Osteoblast (primary cell): Measurements from ENCODE around the gene CDK10. TPM values are rescaled to one million over a fixed set of nuclear protein-coding genes. Genes with fewer than 3 reads are reported as not detected.

Experiments used
- DNase-seq: peaks from one replicate; pipeline ENCODE4 v3.0.0; 2011; ENCODE audit warnings: low spot score, mixed read lengths; ENCODE audit not compliant: insufficient read length; ENCODE audit errors: missing footprints
- H2AFZ ChIP-seq: 2 replicates; pipeline ENCODE4 v1.6.0; 2011; ENCODE audit warnings: mild to moderate bottlenecking, low read length
- H3K27ac ChIP-seq: 2 replicates; pipeline ENCODE4 v1.5.1; 2011; ENCODE audit warnings: mild to moderate bottlenecking, low read depth, low read length, moderate library complexity
- H3K27me3 ChIP-seq: 2 replicates; pipeline ENCODE4 v1.6.0; 2012; ENCODE audit warnings: mild to moderate bottlenecking, control low read depth, inconsistent platforms, low read length, moderate library complexity; ENCODE audit not compliant: insufficient read depth
- H3K36me3 ChIP-seq: 2 replicates; pipeline ENCODE4 v1.5.1; 2011; ENCODE audit warnings: mild to moderate bottlenecking, low read length, control low read depth, moderate library complexity; ENCODE audit not compliant: insufficient read depth
- H3K4me1 ChIP-seq: 2 replicates; pipeline ENCODE4 v1.5.1; 2011; ENCODE audit warnings: mild to moderate bottlenecking, low read length, control low read depth, moderate library complexity; ENCODE audit not compliant: insufficient read depth
- H3K4me2 ChIP-seq: 2 replicates; pipeline ENCODE4 v1.6.0; 2011; ENCODE audit warnings: mild to moderate bottlenecking, low read length; ENCODE audit not compliant: insufficient read depth
- H3K4me3 ChIP-seq: fragments of 200-600 bp; sonication (generic); 3 replicates; pipeline ENCODE4 v1.5.1; 2012; ENCODE audit warnings: mild to moderate bottlenecking, low read length, inconsistent platforms; ENCODE audit not compliant: insufficient read depth
- H3K79me2 ChIP-seq: 2 replicates; pipeline ENCODE4 v1.6.0; 2012; ENCODE audit warnings: mild to moderate bottlenecking, low read length, control low read depth, inconsistent platforms; ENCODE audit not compliant: insufficient read depth
- H3K9me3 ChIP-seq: 2 replicates; pipeline ENCODE4 v1.5.1; 2011; ENCODE audit warnings: low read depth, low read length, control low read depth
- H4K20me1 ChIP-seq: 2 replicates; pipeline ENCODE4 v1.6.0; 2012; ENCODE audit warnings: mild to moderate bottlenecking, low read length, control low read depth; ENCODE audit not compliant: insufficient read depth
- total RNA-seq: library from RNA; depleted of rRNA; stranded (reverse); fragments of >200 nt; gene quantifications from 2 replicates; pipeline ENCODE4 v1.2.3, GENCODE V29; 2012
- TF ChIP-seq, protein P1 (sequence below): IDR thresholded peaks from 2 replicates; pipeline ENCODE4 v1.5.1; 2011; ENCODE audit warnings: mild to moderate bottlenecking, low read depth, low read length, moderate library complexity; ENCODE audit errors: extremely low read depth

The CDK10 gene
- total RNA-seq, 1 donor: 37.6 TPM

DNA sequence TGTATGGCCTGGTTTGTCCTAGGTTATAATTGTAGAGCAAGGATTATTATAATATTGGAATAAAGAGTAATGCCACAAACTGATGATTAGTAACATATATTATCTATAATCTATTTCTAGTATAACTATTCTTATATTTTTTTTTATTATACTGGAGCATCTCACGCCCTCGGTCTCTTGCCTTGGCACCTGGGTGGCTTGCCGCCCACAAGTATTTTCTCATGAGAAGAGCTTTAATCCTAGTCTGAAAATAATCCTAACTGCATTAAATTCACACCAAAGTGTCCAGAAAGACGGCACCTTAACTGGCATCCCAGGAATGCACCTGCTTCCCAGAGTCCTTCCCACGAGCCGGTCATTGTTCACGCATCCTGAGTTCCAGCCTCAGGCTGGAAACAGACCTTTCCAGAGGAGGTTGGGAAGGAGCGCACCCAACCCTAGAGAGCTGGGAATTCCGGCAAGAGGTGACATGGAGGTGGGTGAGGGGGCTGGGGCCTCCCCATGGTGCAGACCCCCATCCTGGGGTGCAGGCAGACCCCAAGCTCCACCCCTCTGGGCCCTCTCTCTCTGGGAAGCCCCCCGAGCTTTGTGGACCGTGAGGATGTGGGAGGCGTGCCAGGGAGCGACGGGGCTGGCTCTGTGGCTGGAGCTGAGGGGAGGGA, 44.9 kb upstream of the CDK10 start:
- Histone ChIP-seq H3K27me3 (no peaks in the 10 kb centered on the region), H3K36me3 (peaks cover 16% of the 10 kb centered on the region), H3K9me3 (no peaks in the 10 kb centered on the region), H3K4me1 (peaks cover 7% of the 10 kb centered on the region), H2AFZ (no peak overlapping the region), H3K4me3 (no peak overlapping the region), H3K27ac (no peak overlapping the region), H3K79me2 (peaks cover 6% of the 10 kb centered on the region), H3K4me2 (peak overlapping the region; percentile 76), H4K20me1 (peaks cover 3% of the 10 kb centered on the region)
- peak; percentile 85 for DNase-seq
- TF ChIP-seq, protein P1, sequence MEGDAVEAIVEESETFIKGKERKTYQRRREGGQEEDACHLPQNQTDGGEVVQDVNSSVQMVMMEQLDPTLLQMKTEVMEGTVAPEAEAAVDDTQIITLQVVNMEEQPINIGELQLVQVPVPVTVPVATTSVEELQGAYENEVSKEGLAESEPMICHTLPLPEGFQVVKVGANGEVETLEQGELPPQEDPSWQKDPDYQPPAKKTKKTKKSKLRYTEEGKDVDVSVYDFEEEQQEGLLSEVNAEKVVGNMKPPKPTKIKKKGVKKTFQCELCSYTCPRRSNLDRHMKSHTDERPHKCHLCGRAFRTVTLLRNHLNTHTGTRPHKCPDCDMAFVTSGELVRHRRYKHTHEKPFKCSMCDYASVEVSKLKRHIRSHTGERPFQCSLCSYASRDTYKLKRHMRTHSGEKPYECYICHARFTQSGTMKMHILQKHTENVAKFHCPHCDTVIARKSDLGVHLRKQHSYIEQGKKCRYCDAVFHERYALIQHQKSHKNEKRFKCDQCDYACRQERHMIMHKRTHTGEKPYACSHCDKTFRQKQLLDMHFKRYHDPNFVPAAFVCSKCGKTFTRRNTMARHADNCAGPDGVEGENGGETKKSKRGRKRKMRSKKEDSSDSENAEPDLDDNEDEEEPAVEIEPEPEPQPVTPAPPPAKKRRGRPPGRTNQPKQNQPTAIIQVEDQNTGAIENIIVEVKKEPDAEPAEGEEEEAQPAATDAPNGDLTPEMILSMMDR: no peak

DNA sequence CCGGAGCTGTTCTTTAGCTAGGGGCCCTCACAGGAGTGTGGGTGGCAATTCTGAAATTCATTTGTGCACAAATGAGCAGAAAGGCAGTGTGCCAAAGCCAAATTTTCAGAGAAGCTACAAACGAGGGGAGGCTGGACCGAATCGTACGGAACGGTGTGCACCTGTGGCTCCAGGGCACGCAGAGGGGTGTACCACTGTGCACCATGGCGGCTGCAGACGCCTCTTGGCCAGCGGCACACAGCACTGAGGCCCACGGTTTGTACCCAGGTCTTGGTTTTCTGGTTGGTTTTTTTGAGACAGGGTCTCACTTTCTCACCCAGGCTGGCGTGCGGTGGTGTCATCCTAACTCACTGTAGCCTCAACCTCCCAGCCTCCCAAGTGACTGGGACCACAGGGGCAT, 43.9 kb upstream of the CDK10 start:
- Histone ChIP-seq H3K27ac (no peak overlapping the region), H3K79me2 (peaks cover 10% of the 10 kb centered on the region), H3K4me2 (no peak overlapping the region), H3K4me3 (no peak overlapping the region), H3K36me3 (peaks cover 22% of the 10 kb centered on the region), H3K4me1 (peaks cover 7% of the 10 kb centered on the region), H3K27me3 (no peaks in the 10 kb centered on the region), H4K20me1 (peaks cover 7% of the 10 kb centered on the region), H3K9me3 (no peaks in the 10 kb centered on the region), H2AFZ (no peak overlapping the region)
- DNase-seq: peak; percentile 58
- TF ChIP-seq, protein P1: no peak

DNA sequence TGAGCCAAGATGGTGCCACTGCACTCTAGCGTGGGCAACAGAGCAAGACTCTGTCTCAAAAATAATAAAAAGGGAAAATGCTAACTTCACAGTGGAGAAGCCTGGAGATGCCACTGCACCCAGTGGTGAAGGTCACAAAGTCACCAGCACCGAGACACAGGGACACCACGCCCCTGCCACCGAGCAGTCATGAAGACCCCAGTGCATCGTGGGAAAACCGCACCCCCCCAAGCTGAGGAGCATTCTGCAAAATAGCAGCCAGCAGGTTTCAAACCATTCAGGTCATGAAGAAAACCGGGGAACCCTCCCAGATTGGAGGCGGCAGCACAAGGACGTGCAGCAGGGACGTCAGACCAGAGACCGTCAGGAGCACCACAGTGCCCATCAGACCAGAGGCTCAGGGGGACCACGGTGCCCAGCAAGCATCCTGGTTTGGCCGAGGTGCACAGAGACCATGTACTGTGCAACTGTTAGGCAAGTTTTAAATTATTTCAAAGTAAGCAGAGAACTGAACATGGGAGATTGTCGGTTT, 42.7 kb upstream of the CDK10 start:
- Histone ChIP-seq H3K79me2 (peaks cover 10% of the 10 kb centered on the region), H3K9me3 (no peaks in the 10 kb centered on the region), H3K4me3 (no peak overlapping the region), H4K20me1 (peaks cover 7% of the 10 kb centered on the region), H3K4me1 (peaks cover 7% of the 10 kb centered on the region), H3K27ac (no peak overlapping the region), H3K36me3 (peaks cover 22% of the 10 kb centered on the region), H2AFZ (no peak overlapping the region), H3K27me3 (no peaks in the 10 kb centered on the region), H3K4me2 (no peak overlapping the region)
- TF ChIP-seq, protein P1: no peak
- DNase-seq: peak; percentile 75

DNA sequence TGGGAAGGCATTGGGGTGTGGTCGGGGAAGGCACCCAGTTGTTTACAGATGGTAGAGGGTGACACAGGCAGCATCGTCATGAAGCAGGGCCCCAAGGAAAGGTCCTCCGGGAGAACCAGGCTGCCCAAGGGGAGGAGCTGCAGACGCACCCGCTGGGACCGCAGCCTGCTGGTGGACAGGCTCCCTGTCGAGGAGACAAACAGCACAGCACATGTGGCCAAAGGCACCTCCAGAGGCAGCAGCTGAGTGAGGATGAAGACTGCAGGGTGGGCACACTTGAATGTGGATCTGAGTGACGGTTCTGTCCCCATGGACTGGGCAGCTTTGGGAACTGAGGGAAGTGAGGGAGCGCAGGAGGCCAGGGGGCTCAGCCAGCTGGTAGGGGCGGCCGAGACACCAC, 41.4 kb upstream of the CDK10 start:
- H4K20me1 ChIP-seq: peaks cover 7% of the 10 kb centered on the region
- H3K36me3 ChIP-seq: peaks cover 22% of the 10 kb centered on the region
- TF ChIP-seq, protein P1: no peak
- DNase-seq: peak; percentile 61
- H3K27me3 ChIP-seq: no peaks in the 10 kb centered on the region
- no peak overlapping the region for H2AFZ ChIP-seq
- H3K4me3 ChIP-seq: no peak overlapping the region
- peaks cover 7% of the 10 kb centered on the region for H3K4me1 ChIP-seq
- no peaks in the 10 kb centered on the region for H3K9me3 ChIP-seq
- H3K27ac ChIP-seq: no peak overlapping the region
- H3K4me2 ChIP-seq: no peak overlapping the region
- peaks cover 10% of the 10 kb centered on the region for H3K79me2 ChIP-seq
